K562 (cell line): ENCODE data around the gene CASP2. TPM values are rescaled to one million over a fixed set of nuclear protein-coding genes. Genes with fewer than 3 reads are reported as not detected.
A peak's percentile ranks its signal among the peaks of the same experiment; 100 is the strongest.

ENCODE experiments used
- HES1 ChIP-seq: fragments of 450-650 bp; IDR thresholded peaks from 2 replicates; pipeline ENCODE4 v1.6.1; 2016; ENCODE audit warnings: low read depth, mild to moderate bottlenecking, moderate library complexity
- TRIM24 ChIP-seq, 2 experiments: fragments of 450-650 bp; IDR thresholded peaks; 2 replicates each; pipeline ENCODE4 v1.6.1; 2016
- YBX1 ChIP-seq: fragments of 450-650 bp; IDR thresholded peaks from 2 replicates; pipeline ENCODE4 v1.7.1; 2016; ENCODE audit warnings: mild to moderate bottlenecking
- ZNF518B ChIP-seq: fragments of 250-450 bp; sonication (Bioruptor Pico); IDR thresholded peaks from 2 replicates; pipeline ENCODE4 v1.5.0; 2021; ENCODE audit warnings: mild to moderate bottlenecking, moderate library complexity
- ZNF766 ChIP-seq: fragments of 200-800 bp; sonication (Bioruptor generic); conservative IDR thresholded peaks from 2 replicates; pipeline ENCODE4 v1.6.1; 2016; ENCODE audit warnings: missing genetic modification characterization, missing compliant biosample characterization
- polyA plus RNA-seq, 8 experiments: library from polyadenylated mRNA; depleted of rRNA in 4 of 8; stranded (reverse) in 5 of 8; unstranded in 3 of 8; fragments of >200 nt; fragmentation: Nextera tagmentation in 2 of 8; fragmentation: Illumina TruSeq in 1 of 8; extraction: Ambion mirVana in 2 of 8; extraction: Trizol in 1 of 8; gene quantifications; 2 replicates each; pipeline versions ENCODE4 v1.2.1 to v1.2.3, GENCODE V29; 2011 to 2014; ENCODE audit warnings: inconsistent platforms in 1 of 8, missing spikeins in 1 of 8
- total RNA-seq, 7 experiments: library from RNA; depleted of rRNA in 6 of 7; stranded (reverse); fragments of >200 nt in 6 of 7; fragmentation: Illumina TruSeq in 2 of 7; extraction: Trizol in 2 of 7; gene quantifications; 2 replicates each; pipeline versions ENCODE4 v1.2.1 to v1.2.3, GENCODE V29; 2011 to 2021; ENCODE audit warnings: low replicate concordance in 1 of 7
- TF ChIP-seq, protein P1 (sequence below): IDR thresholded peaks from 2 replicates; pipeline ENCODE4 v1.6.1; 2016; ENCODE audit warnings: missing genetic modification characterization, missing compliant biosample characterization

The CASP2 gene
- total and polyA plus RNA-seq, 9 of the 15 experiments (the other 6 are each of a cell fraction or from before 2014, with no cell fraction given): 18.8 to 64.9 (median 24.1) TPM

DNA sequence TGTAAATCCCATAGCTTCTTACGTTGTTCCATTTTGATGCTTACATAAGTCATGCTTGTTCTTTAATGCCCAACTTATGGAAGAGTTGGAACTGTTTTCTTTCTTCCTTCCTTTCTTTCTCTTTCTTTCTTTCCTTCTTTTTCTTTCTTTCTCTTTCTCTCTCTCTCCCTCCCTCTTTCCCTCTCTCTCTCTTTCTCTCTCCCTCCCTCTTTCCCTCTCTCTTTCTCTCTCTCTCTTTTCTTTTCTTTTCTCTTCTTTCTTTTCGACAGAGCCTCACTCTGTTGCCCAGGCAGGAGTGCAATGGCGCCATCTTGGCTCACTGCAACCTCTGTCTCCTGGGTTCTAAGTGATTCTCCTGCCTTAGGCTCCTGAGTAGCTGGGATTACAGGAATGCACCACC lies 55.4 kb downstream of the CASP2 start (continued):
- TF ChIP-seq ZNF518B: no peak
- no peak for TF ChIP-seq HES1
- TF ChIP-seq, protein P1, sequence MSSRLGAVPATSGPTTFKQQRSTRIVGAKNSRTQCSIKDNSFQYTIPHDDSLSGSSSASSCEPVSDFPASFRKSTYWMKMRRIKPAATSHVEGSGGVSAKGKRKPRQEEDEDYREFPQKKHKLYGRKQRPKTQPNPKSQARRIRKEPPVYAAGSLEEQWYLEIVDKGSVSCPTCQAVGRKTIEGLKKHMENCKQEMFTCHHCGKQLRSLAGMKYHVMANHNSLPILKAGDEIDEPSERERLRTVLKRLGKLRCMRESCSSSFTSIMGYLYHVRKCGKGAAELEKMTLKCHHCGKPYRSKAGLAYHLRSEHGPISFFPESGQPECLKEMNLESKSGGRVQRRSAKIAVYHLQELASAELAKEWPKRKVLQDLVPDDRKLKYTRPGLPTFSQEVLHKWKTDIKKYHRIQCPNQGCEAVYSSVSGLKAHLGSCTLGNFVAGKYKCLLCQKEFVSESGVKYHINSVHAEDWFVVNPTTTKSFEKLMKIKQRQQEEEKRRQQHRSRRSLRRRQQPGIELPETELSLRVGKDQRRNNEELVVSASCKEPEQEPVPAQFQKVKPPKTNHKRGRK (tag): peak; percentile 95
- 0 out of 2 replicates have a peak, but pooled peaks have one; percentile 60 for TF ChIP-seq YBX1
- TF ChIP-seq TRIM24 (IDR thresholded peaks at IDR 0.05): 0 out of 4 replicates have a peak, but pooled peaks of 1 of the 2 experiments have one; percentile 22
- no peak for TF ChIP-seq ZNF766 (CRISPR knock-in tag)
